MM.1S (cell line): ENCODE results near the gene LBHD2.

Source experiments
- DNase-seq: peaks from one replicate; pipeline ENCODE4 v3.0.0-alpha.2; 2015
- H2AFZ ChIP-seq: fragments of 300-600 bp; sonication (generic); 2 replicates; pipeline ENCODE4 v1.6.0; 2016; ENCODE audit warnings: antibody characterized with exemption, low read length
- H3F3A ChIP-seq: fragments of 300-600 bp; sonication (generic); 2 replicates; pipeline ENCODE4 v1.6.1; 2016; ENCODE audit warnings: mild to moderate bottlenecking, antibody characterized with exemption, low read length, moderate library complexity, mixed read lengths; ENCODE audit not compliant: insufficient read depth
- H3K27ac ChIP-seq: fragments of 300-600 bp; sonication (generic); 2 replicates; pipeline ENCODE4 v1.5.1; 2016; ENCODE audit warnings: mild to moderate bottlenecking, low read length
- H3K27me3 ChIP-seq: fragments of 300-600 bp; sonication (generic); replicated peaks from 2 replicates; pipeline ENCODE4 v1.6.0; 2016; ENCODE audit warnings: low read length; ENCODE audit not compliant: insufficient read depth
- H3K36me3 ChIP-seq: fragments of 300-600 bp; sonication (generic); replicated peaks from 2 replicates; pipeline ENCODE4 v1.6.1; 2016; ENCODE audit warnings: mild to moderate bottlenecking, low read length, mixed read lengths; ENCODE audit not compliant: insufficient read depth
- H3K4me1 ChIP-seq: fragments of 300-600 bp; sonication (generic); 2 replicates; pipeline ENCODE4 v1.6.1; 2016; ENCODE audit warnings: low read length, mixed read lengths
- H3K4me2 ChIP-seq: fragments of 300-600 bp; sonication (generic); 2 replicates; pipeline ENCODE4 v1.6.0; 2016; ENCODE audit warnings: low read depth, low read length
- H3K4me3 ChIP-seq: fragments of 300-600 bp; sonication (generic); 2 replicates; pipeline ENCODE4 v1.5.1; 2016; ENCODE audit warnings: low read length, mixed read lengths
- H3K79me2 ChIP-seq: fragments of 300-600 bp; sonication (generic); 2 replicates; pipeline ENCODE4 v1.6.1; 2016; ENCODE audit warnings: mixed run types, low read length, mixed read lengths
- H3K9ac ChIP-seq: fragments of 300-600 bp; sonication (generic); 2 replicates; pipeline ENCODE4 v1.6.1; 2016; ENCODE audit warnings: low read length, mixed read lengths
- H3K9me2 ChIP-seq: fragments of 300-600 bp; sonication (generic); replicated peaks from 2 replicates; pipeline ENCODE4 v1.6.1; 2016; ENCODE audit warnings: mild to moderate bottlenecking, low read length, mixed read lengths; ENCODE audit not compliant: insufficient read depth
- H3K9me3 ChIP-seq: fragments of 300-600 bp; sonication (generic); replicated peaks from 2 replicates; pipeline ENCODE4 v1.6.1; 2016; ENCODE audit warnings: mild to moderate bottlenecking, low read length, mixed read lengths; ENCODE audit not compliant: insufficient read depth
- H4K20me1 ChIP-seq: fragments of 300-600 bp; sonication (generic); 2 replicates; pipeline ENCODE4 v1.6.1; 2016; ENCODE audit warnings: mild to moderate bottlenecking, low read length, moderate library complexity, mixed read lengths; ENCODE audit not compliant: insufficient read depth
- CTCF ChIP-seq: fragments of 300-600 bp; sonication (generic); IDR thresholded peaks from 2 replicates; pipeline ENCODE4 v1.5.1; 2016; ENCODE audit warnings: antibody characterized with exemption, low read length, mixed read lengths
- EZH2 ChIP-seq: fragments of 300-600 bp; sonication (generic); optimal IDR thresholded peaks from 2 replicates; pipeline ENCODE3; 2017; ENCODE audit warnings: low read depth, mild to moderate bottlenecking, antibody characterized with exemption, low read length, mixed read lengths
- EZH2phosphoT487 ChIP-seq: fragments of 300-600 bp; sonication (generic); IDR thresholded peaks from 2 replicates; pipeline ENCODE4 v1.6.1; 2018; ENCODE audit warnings: antibody characterized with exemption, low read length

The LBHD2 gene

GRCh38 chr14:103127861-103128598 is 44.0 kb downstream of the LBHD2 start:
- no peak overlapping the region for H2AFZ ChIP-seq
- H3K27ac ChIP-seq: no peak overlapping the region
- H3K79me2 ChIP-seq: no peaks in the 10 kb centered on the region
- H3K9me3 ChIP-seq: no peaks in the 10 kb centered on the region
- no peaks in the 10 kb centered on the region for H3K4me1 ChIP-seq
- TF ChIP-seq EZH2 (no peak), CTCF (no peak), EZH2phosphoT487 (no peak)
- H3K4me2 ChIP-seq: no peak overlapping the region
- H4K20me1 ChIP-seq: no peaks in the 10 kb centered on the region
- no peak for DNase-seq
- H3K9ac ChIP-seq: no peak overlapping the region
- H3K9me2 ChIP-seq: no peaks in the 10 kb centered on the region
- H3F3A ChIP-seq: no peaks in the 10 kb centered on the region
- peaks cover 4% of the 10 kb centered on the region for H3K27me3 ChIP-seq
- H3K4me3 ChIP-seq: no peak overlapping the region
- no peaks in the 10 kb centered on the region for H3K36me3 ChIP-seq

GRCh38 chr14:103128631-103129300 is 44.8 kb downstream of the LBHD2 start:
- no peaks in the 10 kb centered on the region for H3K4me1 ChIP-seq
- DNase-seq: no peak
- no peak overlapping the region for H3K4me2 ChIP-seq
- H4K20me1 ChIP-seq: no peaks in the 10 kb centered on the region
- H3K9me2 ChIP-seq: no peaks in the 10 kb centered on the region
- H3K4me3 ChIP-seq: no peak overlapping the region
- no peaks in the 10 kb centered on the region for H3F3A ChIP-seq
- no peaks in the 10 kb centered on the region for H3K36me3 ChIP-seq
- no peaks in the 10 kb centered on the region for H3K79me2 ChIP-seq
- H3K27ac ChIP-seq: no peak overlapping the region
- no peak overlapping the region for H2AFZ ChIP-seq
- TF ChIP-seq EZH2 (no peak), CTCF (no peak), EZH2phosphoT487 (no peak)
- no peak overlapping the region for H3K9ac ChIP-seq
- no peaks in the 10 kb centered on the region for H3K9me3 ChIP-seq
- peaks cover 4% of the 10 kb centered on the region for H3K27me3 ChIP-seq

- no peak overlapping the region for H3K4me3 ChIP-seq
- peaks cover 4% of the 10 kb centered on the region for H3K27me3 ChIP-seq
- TF ChIP-seq EZH2phosphoT487: no peak
- no peak for TF ChIP-seq CTCF
- TF ChIP-seq EZH2: no peak
- no peak overlapping the region for H3K27ac ChIP-seq
- H3K9me2 ChIP-seq: no peaks in the 10 kb centered on the region
- no peaks in the 10 kb centered on the region for H3K79me2 ChIP-seq
- DNase-seq: no peak
- H3F3A ChIP-seq: no peaks in the 10 kb centered on the region
- no peak overlapping the region for H3K9ac ChIP-seq
- no peak overlapping the region for H3K4me2 ChIP-seq
- H4K20me1 ChIP-seq: no peaks in the 10 kb centered on the region
- no peaks in the 10 kb centered on the region for H3K36me3 ChIP-seq
- no peaks in the 10 kb centered on the region for H3K9me3 ChIP-seq
- no peak overlapping the region for H2AFZ ChIP-seq
- H3K4me1 ChIP-seq: no peaks in the 10 kb centered on the region
Observed at GRCh38 chr14:103129301-103130016, 45.4 kb downstream of the LBHD2 start.
